Uterus (tissue), 4 donors: ENCODE measurements around the gene IBTK. TPM values are rescaled to one million over a fixed set of nuclear protein-coding genes. Genes with fewer than 3 reads are reported as not detected.
"Not testable (repeated sequence)": the region's sequence is repeated elsewhere in the genome, so short reads cannot be mapped to it uniquely, and the experiment has no call there.

Source experiments
- DNase-seq, 2 donors: peaks; one replicate each; pipeline ENCODE4 v3.0.0-alpha.2; 2019 to 2020
- H3K27ac ChIP-seq, 2 donors: fragments of 200-600 bp; sonication (generic); 1 replicate in 1 of 2; 2 replicates in 1 of 2; pipeline ENCODE4 v1.5.1; 2016 to 2018
- H3K27me3 ChIP-seq, 2 donors: fragments of 200-600 bp; sonication (generic); one replicate each; pipeline ENCODE4 v1.5.1; 2018 to 2019; ENCODE audit warnings: control low read depth in 1 of 2
- H3K36me3 ChIP-seq, 2 donors: fragments of 200-600 bp; sonication (generic); one replicate each; pipeline ENCODE4 v1.5.1; 2019; ENCODE audit warnings: control low read depth in 1 of 2
- H3K4me1 ChIP-seq, 2 donors: fragments of 200-600 bp; sonication (generic); one replicate each; pipeline ENCODE4 v1.5.1; 2018 to 2019; ENCODE audit warnings: control low read depth in 1 of 2
- H3K4me3 ChIP-seq, 2 donors: fragments of 200-600 bp; sonication (generic); 1 replicate in 1 of 2; 2 replicates in 1 of 2; pipeline ENCODE4 v1.5.1; 2018 to 2019; ENCODE audit warnings: mild to moderate bottlenecking in 1 of 2
- H3K9me3 ChIP-seq, 2 donors: fragments of 200-600 bp; sonication (generic); one replicate each; pipeline ENCODE4 v1.5.1; 2019; ENCODE audit warnings: control low read depth in 1 of 2
- CTCF ChIP-seq, 4 experiments: fragments of 200-600 bp in 2 of 4; fragments of 450-650 bp in 2 of 4; sonication (generic) in 2 of 4; IDR thresholded peaks; one replicate each; pipeline ENCODE4 v1.5.1; 2016 to 2019; ENCODE audit warnings: antibody characterized with exemption in 4 of 4, mild to moderate bottlenecking in 2 of 4, moderate library complexity in 1 of 4
- POLR2A ChIP-seq, 2 donors: fragments of 450-650 bp; IDR thresholded peaks; one replicate each; pipeline ENCODE4 v1.6.1; 2016; ENCODE audit warnings: antibody characterized with exemption in 2 of 2, mild to moderate bottlenecking in 1 of 2, moderate library complexity in 1 of 2
- intact Hi-C: fragments of 100-400 bp; cut with DNase I; formaldehyde crosslinking; loops from one replicate; pipeline ENCODE4 v1.15.1; 2023; ENCODE audit warnings: low total_unique reads
- total RNA-seq, 4 donors: library from RNA; depleted of rRNA in 3 of 4; stranded (reverse); fragments of >200 nt in 3 of 4; gene quantifications; one replicate each; pipeline versions ENCODE4 v1.1.0 to v1.2.4, GENCODE V29; 2014 to 2023
- donor health status: DM: yes; HTN: yes; CAD: no.

The IBTK gene
- total RNA-seq, 4 donors from 2014 or later = 17.7 to 82.6 (median 34.3) TPM

GRCh38 chr6:82143041-82143481, 104.5 kb downstream of the IBTK start:
- H3K36me3 ChIP-seq = no peaks in the 10 kb centered on the region
- no peak for DNase-seq
- intact Hi-C loops = no loop called here
- no peaks in the 10 kb centered on the region for H3K9me3 ChIP-seq
- no peaks in the 10 kb centered on the region for H3K4me1 ChIP-seq
- H3K27ac ChIP-seq = no peak overlapping the region
- no peaks in the 10 kb centered on the region for H3K27me3 ChIP-seq
- TF ChIP-seq POLR2A (IDR thresholded peaks at IDR 0.05) (no peak), CTCF (IDR thresholded peaks at IDR 0.05) (no peak)
- H3K4me3 ChIP-seq = no peak overlapping the region

GRCh38 chr6:82142524-82142923, 105.0 kb downstream of the IBTK start:
- no peaks in the 10 kb centered on the region for H3K27me3 ChIP-seq
- TF ChIP-seq CTCF (IDR thresholded peaks at IDR 0.05) (no peak), POLR2A (IDR thresholded peaks at IDR 0.05) (no peak)
- no peaks in the 10 kb centered on the region for H3K36me3 ChIP-seq
- intact Hi-C loops = no loop called here
- no peak for DNase-seq
- no peak overlapping the region for H3K4me3 ChIP-seq
- no peaks in the 10 kb centered on the region for H3K4me1 ChIP-seq
- H3K9me3 ChIP-seq = no peaks in the 10 kb centered on the region
- H3K27ac ChIP-seq = no peak overlapping the region

- no peaks in the 10 kb centered on the region for H3K36me3 ChIP-seq
- TF ChIP-seq CTCF (IDR thresholded peaks at IDR 0.05) (no peak), POLR2A (IDR thresholded peaks at IDR 0.05) (no peak)
- H3K27ac ChIP-seq = no peak overlapping the region
- no peak for DNase-seq
- H3K9me3 ChIP-seq = no peaks in the 10 kb centered on the region
- intact Hi-C loops = no loop called here
- H3K4me3 ChIP-seq = no peak overlapping the region
- H3K27me3 ChIP-seq = no peaks in the 10 kb centered on the region
- H3K4me1 ChIP-seq = no peaks in the 10 kb centered on the region
These were observed 109.3 kb downstream of the IBTK start for GRCh38 chr6:82138075-82138791.

- H3K27me3 ChIP-seq = no peaks in the 10 kb centered on the region
- H3K4me1 ChIP-seq = no peaks in the 10 kb centered on the region
- no peak overlapping the region for H3K27ac ChIP-seq
- no peaks in the 10 kb centered on the region for H3K36me3 ChIP-seq
- H3K9me3 ChIP-seq = no peaks in the 10 kb centered on the region
- intact Hi-C loops = no loop called here
- DNase-seq = no peak
- H3K4me3 ChIP-seq = no peak overlapping the region
- TF ChIP-seq POLR2A (IDR thresholded peaks at IDR 0.05) = no peak
- TF ChIP-seq CTCF (IDR thresholded peaks at IDR 0.05) = no peak
These were observed 116.1 kb downstream of the IBTK start for GRCh38 chr6:82131441-82131840.

GRCh38 chr6:82129797-82130196, 117.7 kb downstream of the IBTK start:
- no peak for DNase-seq
- intact Hi-C loops = no loop called here

GRCh38 chr6:82128973-82129372, 118.6 kb downstream of the IBTK start:
- H3K4me3 ChIP-seq, H3K36me3 ChIP-seq, H3K27me3 ChIP-seq, H3K27ac ChIP-seq, DNase-seq, H3K4me1 ChIP-seq, intact Hi-C loops, H3K9me3 ChIP-seq: not testable (repeated sequence)

More at GRCh38 chr6:82129797-82130196, 117.7 kb downstream of the IBTK start:
- Histone ChIP-seq H3K9me3 (no peaks in the 10 kb centered on the region), H3K27ac (no peak overlapping the region), H3K36me3 (no peaks in the 10 kb centered on the region), H3K27me3 (no peaks in the 10 kb centered on the region), H3K4me1 (no peaks in the 10 kb centered on the region), H3K4me3 (no peak overlapping the region)
- TF ChIP-seq POLR2A (IDR thresholded peaks at IDR 0.05) (no peak), CTCF (IDR thresholded peaks at IDR 0.05) (no peak)
